BJ (cell line): ENCODE data around the gene FMNL2. TPM values are rescaled to one million over a fixed set of nuclear protein-coding genes. Genes with fewer than 3 reads are reported as not detected.

Experiments used
- CTCF ChIA-PET: fragments of 350-600 bp; formaldehyde crosslinking; extraction: SDS; loops from one replicate; lab custom pipeline; 2021; ENCODE audit warnings: antibody characterized with exemption, inconsistent platforms; lab: Yijun Ruan, JAX
- POLR2A ChIA-PET: fragments of 300-600 bp; sonication (Branson Sonifier 250); formaldehyde crosslinking; extraction: SDS; loops from one replicate; lab custom pipeline; 2021; ENCODE audit warnings: antibody characterized with exemption; lab: Charles Lee
- DNase-seq: peaks from one replicate; pipeline ENCODE4 v3.0.0-alpha.2; 2011; ENCODE audit warnings: low read depth
- H3K27me3 ChIP-seq: 2 replicates; pipeline ENCODE4 v1.6.0; 2011; ENCODE audit warnings: low read length; ENCODE audit not compliant: control insufficient read depth, insufficient read depth
- H3K36me3 ChIP-seq: 2 replicates; pipeline ENCODE4 v1.5.1; 2011; ENCODE audit warnings: low read length; ENCODE audit not compliant: control insufficient read depth, insufficient read depth
- H3K4me3 ChIP-seq: 2 replicates; pipeline ENCODE4 v1.5.1; 2011; ENCODE audit warnings: low read depth, mild to moderate bottlenecking, control low read depth, low read length
- polyA plus RNA-seq: library from polyadenylated mRNA; depleted of rRNA; stranded (reverse); fragments of >200 nt; gene quantifications from 2 replicates; pipeline ENCODE4 v1.2.3, GENCODE V29; 2011
- TF ChIP-seq, protein P1 (sequence below): IDR thresholded peaks from 2 replicates; pipeline ENCODE4 v1.5.1; 2011; ENCODE audit warnings: low read depth, mild to moderate bottlenecking, control low read depth, inconsistent platforms, low read length, moderate library complexity; ENCODE audit not compliant: insufficient read depth

The FMNL2 gene
- polyA plus RNA-seq, 1 experiment = 2.4 TPM

DNA sequence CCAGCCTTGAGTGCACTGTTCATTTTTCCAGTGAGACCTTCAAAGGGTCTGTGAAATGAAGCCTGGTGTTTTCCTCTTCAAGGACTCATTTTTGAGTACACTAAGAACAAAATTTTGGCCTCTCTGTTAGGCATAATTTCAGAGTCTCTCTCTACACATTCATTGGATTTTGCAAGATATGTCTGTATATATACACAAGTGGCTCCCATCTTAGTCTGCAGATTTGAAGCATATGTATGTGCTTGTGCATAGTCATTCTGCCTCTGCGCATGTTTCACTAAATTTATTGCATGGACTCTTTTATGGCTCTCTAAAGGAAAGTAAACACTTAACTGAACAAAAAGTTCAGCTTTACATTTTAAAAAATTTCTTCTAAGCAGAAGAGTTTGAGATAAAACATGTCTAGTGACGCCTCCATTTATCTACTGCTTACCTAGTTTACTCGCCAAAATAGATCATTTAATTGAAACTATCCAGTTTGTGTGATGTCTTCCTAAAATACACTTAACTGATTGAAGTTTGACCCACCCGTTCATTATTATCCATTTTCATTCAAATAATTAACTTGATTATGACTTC is 145.9 kb downstream of the FMNL2 start:
- DNase-seq = no peak
- ChIA-PET CTCF (interaction anchor here (0.9 kb wide), 1 partner anchor 18 kb away, joined by 3 read pairs; no protein-coding TSS in a partner anchor), POLR2A (no interaction called here)

DNA sequence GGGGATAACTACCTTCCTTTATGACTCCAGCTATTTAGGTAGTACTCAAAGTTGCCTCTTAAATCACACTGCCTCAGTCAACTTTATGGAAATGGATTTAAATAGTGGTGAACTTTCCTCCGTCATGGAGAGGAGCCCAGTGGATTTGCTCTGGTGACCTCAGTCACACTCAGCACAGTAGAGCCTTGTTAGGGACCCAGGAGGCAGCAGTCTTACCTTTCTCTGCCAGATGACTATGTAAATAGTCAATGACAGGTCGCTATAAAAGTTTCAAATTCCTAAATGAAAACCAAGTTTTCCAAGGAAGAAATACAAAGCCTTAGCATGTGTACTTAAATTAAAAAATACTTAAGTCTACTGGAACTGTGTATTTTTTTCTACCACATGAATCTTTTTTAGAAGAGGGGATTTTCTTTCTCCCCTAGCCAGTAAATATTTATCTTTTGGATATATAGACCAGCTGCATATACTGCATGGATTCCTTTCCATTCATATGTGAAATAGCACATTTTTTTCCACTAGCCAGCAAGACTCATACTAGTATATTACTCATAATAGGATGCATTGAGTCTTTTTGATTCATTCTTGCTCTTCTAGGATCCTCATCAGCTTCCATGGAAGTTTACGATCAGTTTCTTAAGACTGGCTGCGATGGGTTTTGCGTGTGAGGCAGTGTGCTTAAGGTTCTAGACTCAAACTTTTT is 147.1 kb downstream of the FMNL2 start:
- POLR2A ChIA-PET = no interaction called here
- no peak for DNase-seq
- no peak overlapping the region for H3K4me3 ChIP-seq
- no peaks in the 10 kb centered on the region for H3K27me3 ChIP-seq
- CTCF ChIA-PET = interaction anchor here (0.9 kb wide), 1 partner anchor 17 kb away, joined by 3 read pairs; no protein-coding TSS in a partner anchor
- no peaks in the 10 kb centered on the region for H3K36me3 ChIP-seq
- TF ChIP-seq, protein P1, sequence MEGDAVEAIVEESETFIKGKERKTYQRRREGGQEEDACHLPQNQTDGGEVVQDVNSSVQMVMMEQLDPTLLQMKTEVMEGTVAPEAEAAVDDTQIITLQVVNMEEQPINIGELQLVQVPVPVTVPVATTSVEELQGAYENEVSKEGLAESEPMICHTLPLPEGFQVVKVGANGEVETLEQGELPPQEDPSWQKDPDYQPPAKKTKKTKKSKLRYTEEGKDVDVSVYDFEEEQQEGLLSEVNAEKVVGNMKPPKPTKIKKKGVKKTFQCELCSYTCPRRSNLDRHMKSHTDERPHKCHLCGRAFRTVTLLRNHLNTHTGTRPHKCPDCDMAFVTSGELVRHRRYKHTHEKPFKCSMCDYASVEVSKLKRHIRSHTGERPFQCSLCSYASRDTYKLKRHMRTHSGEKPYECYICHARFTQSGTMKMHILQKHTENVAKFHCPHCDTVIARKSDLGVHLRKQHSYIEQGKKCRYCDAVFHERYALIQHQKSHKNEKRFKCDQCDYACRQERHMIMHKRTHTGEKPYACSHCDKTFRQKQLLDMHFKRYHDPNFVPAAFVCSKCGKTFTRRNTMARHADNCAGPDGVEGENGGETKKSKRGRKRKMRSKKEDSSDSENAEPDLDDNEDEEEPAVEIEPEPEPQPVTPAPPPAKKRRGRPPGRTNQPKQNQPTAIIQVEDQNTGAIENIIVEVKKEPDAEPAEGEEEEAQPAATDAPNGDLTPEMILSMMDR = no peak

More for the DNA sequence above, 145.9 kb downstream of the FMNL2 start:
- TF ChIP-seq, protein P1 = no peak
- Histone ChIP-seq H3K4me3 (no peak overlapping the region), H3K36me3 (no peaks in the 10 kb centered on the region), H3K27me3 (no peaks in the 10 kb centered on the region)

DNA sequence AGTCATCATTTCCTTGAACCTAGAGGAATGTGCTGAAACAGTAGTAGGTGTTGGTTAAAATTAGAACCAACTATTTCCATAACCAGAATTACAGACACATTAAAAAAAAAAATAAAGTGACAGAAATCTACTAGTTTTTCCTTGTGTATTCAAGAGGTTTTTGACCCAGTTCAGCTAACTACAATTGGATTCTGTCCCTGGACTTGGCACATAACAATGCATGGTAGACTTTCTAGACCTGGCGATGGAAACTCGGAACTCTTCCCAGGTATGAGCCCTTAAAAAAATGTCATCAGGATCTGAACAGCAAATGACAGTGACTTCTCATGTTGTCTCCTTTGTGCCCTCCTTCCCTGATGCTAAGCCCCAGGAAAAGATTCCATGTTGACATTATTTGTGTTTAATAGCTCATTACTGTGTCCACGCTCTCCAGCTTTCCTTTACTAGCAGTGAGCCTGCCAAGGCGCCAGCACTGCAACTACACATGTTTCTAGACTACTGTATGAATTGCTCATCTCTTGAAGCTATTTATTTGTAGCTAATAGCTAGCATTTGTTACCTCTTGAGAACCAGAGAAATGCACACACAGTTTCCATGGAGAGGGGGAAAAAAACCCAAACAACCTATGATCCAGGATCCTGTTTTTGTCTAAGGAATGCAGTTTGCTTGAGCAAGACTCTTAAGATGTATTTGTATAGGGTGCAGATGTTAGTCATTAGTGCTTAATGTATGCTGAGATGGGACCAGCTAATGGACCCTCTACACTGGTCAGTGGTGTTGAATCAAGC is 148.5 kb downstream of the FMNL2 start:
- Histone ChIP-seq H3K36me3 (no peaks in the 10 kb centered on the region), H3K27me3 (no peaks in the 10 kb centered on the region), H3K4me3 (no peak overlapping the region)
- ChIA-PET CTCF (interaction anchor here (0.5 kb wide), 2 partner anchors 142 to 450 kb away, joined by 3 to 5 read pairs; no protein-coding TSS in a partner anchor), POLR2A (interaction anchor here (0.5 to 0.7 kb wide), 3 partner anchors 8 to 15 kb away, joined by 3 to 11 read pairs (median 4); no protein-coding TSS in a partner anchor)
- peak; percentile 9 for DNase-seq
- TF ChIP-seq, protein P1 = no peak

DNA sequence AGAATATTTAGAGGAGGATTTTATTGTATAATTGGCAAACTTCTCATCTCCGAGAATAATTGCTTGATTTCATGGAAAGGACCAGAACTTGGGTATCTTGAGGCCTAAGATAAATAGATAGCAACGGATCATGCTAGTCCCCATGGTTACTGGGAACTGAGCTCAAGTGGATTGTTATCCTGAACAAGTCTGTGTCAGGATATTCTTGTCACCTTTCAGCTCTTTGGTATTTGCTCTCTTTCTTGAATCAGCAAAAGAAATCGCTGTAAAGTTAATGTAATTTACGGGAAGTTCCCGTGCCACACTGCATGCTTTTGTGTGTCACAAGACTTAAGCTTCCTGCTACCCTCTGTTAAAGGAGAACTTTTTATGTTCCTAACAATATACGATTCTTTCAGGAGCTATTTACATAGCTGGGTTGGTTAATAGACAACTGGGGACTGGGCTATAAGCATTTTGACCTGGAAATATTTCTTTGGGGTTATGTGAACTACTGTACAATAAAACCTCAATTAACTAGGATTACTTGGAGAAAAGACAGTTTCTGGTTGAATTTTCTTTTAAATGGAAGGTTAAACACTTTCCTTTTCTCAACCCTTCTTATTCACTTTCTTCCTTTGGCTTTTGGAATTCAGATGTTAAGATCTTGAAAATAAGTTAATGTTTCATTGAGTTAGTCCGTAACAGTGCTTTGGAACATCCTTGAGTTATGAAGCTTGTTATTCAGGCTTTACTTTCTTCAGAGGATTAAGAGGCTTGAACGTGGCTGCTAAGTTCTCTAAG is 151.2 kb downstream of the FMNL2 start:
- H3K27me3 ChIP-seq = no peaks in the 10 kb centered on the region
- ChIA-PET CTCF (no interaction called here), POLR2A (no interaction called here)
- no peaks in the 10 kb centered on the region for H3K36me3 ChIP-seq
- TF ChIP-seq, protein P1 = no peak
- DNase-seq = no peak
- H3K4me3 ChIP-seq = no peak overlapping the region
